OCI-LY1 (cell line): Measurements from ENCODE around the gene RASAL3.

Experiments
- H2AFZ ChIP-seq: fragments of 200-600 bp; sonication (generic), shearing (Covaris generic); 2 replicates; pipeline ENCODE4 v1.6.0; 2014; ENCODE audit warnings: antibody characterized with exemption, mild to moderate bottlenecking, low read length
- H3F3A ChIP-seq: fragments of 200-600 bp; sonication (generic), shearing (Covaris generic); 2 replicates; pipeline ENCODE4 v1.6.0; 2014; ENCODE audit warnings: mild to moderate bottlenecking, antibody characterized with exemption, low read length, moderate library complexity; ENCODE audit not compliant: insufficient read depth
- H3K27ac ChIP-seq: fragments of 200-600 bp; sonication (generic); 2 replicates; pipeline ENCODE4 v1.5.1; 2014; ENCODE audit warnings: low read length, mixed run types, mild to moderate bottlenecking, low read depth; ENCODE audit not compliant: poor library complexity, severe bottlenecking
- H3K27me3 ChIP-seq: fragments of 200-600 bp; sonication (generic); 2 replicates; pipeline ENCODE4 v1.6.0; 2014; ENCODE audit warnings: antibody characterized with exemption, mild to moderate bottlenecking, low read length, moderate library complexity; ENCODE audit not compliant: insufficient read depth
- H3K36me3 ChIP-seq: fragments of 200-600 bp; sonication (generic); 2 replicates; pipeline ENCODE4 v1.6.1; 2014; ENCODE audit warnings: mild to moderate bottlenecking, antibody characterized with exemption, low read length, moderate library complexity, mixed read lengths; ENCODE audit not compliant: insufficient read depth
- H3K4me1 ChIP-seq: fragments of 200-600 bp; sonication (generic); 2 replicates; pipeline ENCODE4 v1.5.1; 2014; ENCODE audit warnings: mild to moderate bottlenecking, low read length, moderate library complexity; ENCODE audit not compliant: insufficient read depth, severe bottlenecking
- H3K4me2 ChIP-seq: fragments of 200-600 bp; sonication (generic), shearing (Covaris generic); 2 replicates; pipeline ENCODE4 v1.6.1; 2014; ENCODE audit warnings: low read length
- H3K4me3 ChIP-seq: fragments of 200-600 bp; sonication (generic); 2 replicates; pipeline ENCODE4 v1.5.1; 2014; ENCODE audit warnings: low read length, low read depth, mild to moderate bottlenecking, mixed read lengths; ENCODE audit not compliant: poor library complexity, severe bottlenecking
- H3K79me2 ChIP-seq: fragments of 200-600 bp; shearing (Covaris generic); 2 replicates; pipeline ENCODE4 v1.6.1; 2016; ENCODE audit warnings: mixed run types, low read length, mixed read lengths; ENCODE audit not compliant: insufficient read depth
- H3K9ac ChIP-seq: fragments of 200-600 bp; sonication (generic), shearing (Covaris generic); 2 replicates; pipeline ENCODE4 v1.6.1; 2014; ENCODE audit warnings: mild to moderate bottlenecking, low read length, mixed read lengths
- H3K9me2 ChIP-seq: fragments of 200-600 bp; sonication (generic), shearing (Covaris generic); 2 replicates; pipeline ENCODE4 v1.6.1; 2014; ENCODE audit warnings: low read depth, mild to moderate bottlenecking, low read length, mixed read lengths
- H3K9me3 ChIP-seq: fragments of 200-600 bp; shearing (Covaris generic); 2 replicates; pipeline ENCODE4 v1.6.1; 2014; ENCODE audit warnings: low read length, mixed read lengths
- H4K20me1 ChIP-seq: fragments of 200-600 bp; sonication (generic), shearing (Covaris generic); 2 replicates; pipeline ENCODE4 v1.6.0; 2016; ENCODE audit warnings: mild to moderate bottlenecking, low read length; ENCODE audit not compliant: insufficient read depth
- EZH2 ChIP-seq: fragments of 200-600 bp; sonication (generic), shearing (Covaris generic); IDR thresholded peaks from 2 replicates; pipeline ENCODE4 v1.8.0; 2017; ENCODE audit warnings: borderline replicate concordance, mixed run types, mild to moderate bottlenecking, antibody characterized with exemption, low read length, moderate library complexity, mixed read lengths
- TF ChIP-seq, protein P1 (sequence below): fragments of 200-600 bp; sonication (generic), shearing (Covaris generic); IDR thresholded peaks from 2 replicates; pipeline ENCODE4 v1.5.1; 2017; ENCODE audit warnings: mild to moderate bottlenecking, antibody characterized with exemption, low read length, moderate library complexity, mixed read lengths

Gene RASAL3

DNA sequence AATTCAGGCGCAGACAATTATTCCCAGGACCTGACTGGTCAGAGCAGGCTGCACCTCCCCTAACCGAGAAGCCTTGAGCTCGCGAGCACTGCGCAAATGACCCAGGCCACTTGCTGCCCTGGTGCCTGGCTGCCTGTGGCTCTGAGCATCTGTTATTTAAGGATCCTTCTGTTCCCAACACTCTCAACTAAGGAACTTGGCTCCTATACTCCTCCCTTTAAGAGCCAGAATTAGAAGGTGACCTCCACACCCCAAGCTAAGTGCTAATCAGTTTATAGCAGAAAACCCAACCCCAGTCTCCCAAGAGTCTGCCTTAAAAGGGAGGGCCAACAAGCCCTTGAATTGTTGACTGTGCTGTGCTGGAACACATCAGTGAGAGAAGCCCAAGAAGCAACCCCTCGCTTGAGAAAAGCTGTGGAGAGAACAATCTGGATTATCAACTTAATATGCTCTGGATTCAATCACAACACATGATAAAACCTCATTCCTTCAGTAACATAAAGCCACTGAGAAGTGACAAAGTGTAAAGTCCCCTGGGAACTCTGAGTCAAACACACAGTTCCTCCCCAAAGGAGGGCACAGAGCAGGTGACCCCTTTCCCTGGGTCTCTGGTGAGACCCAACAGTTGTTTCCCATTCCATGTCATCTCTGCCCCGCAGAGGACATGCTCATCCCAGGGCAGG lies 60.1 kb downstream of the RASAL3 start:
- H3K9ac ChIP-seq, result no peak overlapping the region
- peaks cover 52% of the 10 kb centered on the region for H3K79me2 ChIP-seq
- no peak for TF ChIP-seq EZH2
- TF ChIP-seq, protein P1, sequence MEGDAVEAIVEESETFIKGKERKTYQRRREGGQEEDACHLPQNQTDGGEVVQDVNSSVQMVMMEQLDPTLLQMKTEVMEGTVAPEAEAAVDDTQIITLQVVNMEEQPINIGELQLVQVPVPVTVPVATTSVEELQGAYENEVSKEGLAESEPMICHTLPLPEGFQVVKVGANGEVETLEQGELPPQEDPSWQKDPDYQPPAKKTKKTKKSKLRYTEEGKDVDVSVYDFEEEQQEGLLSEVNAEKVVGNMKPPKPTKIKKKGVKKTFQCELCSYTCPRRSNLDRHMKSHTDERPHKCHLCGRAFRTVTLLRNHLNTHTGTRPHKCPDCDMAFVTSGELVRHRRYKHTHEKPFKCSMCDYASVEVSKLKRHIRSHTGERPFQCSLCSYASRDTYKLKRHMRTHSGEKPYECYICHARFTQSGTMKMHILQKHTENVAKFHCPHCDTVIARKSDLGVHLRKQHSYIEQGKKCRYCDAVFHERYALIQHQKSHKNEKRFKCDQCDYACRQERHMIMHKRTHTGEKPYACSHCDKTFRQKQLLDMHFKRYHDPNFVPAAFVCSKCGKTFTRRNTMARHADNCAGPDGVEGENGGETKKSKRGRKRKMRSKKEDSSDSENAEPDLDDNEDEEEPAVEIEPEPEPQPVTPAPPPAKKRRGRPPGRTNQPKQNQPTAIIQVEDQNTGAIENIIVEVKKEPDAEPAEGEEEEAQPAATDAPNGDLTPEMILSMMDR, result no peak
- H3K4me3 ChIP-seq, result no peak overlapping the region
- H2AFZ ChIP-seq, result no peak overlapping the region
- H3K36me3 ChIP-seq, result peaks cover 85% of the 10 kb centered on the region
- no peaks in the 10 kb centered on the region for H4K20me1 ChIP-seq
- no peaks in the 10 kb centered on the region for H3K9me2 ChIP-seq
- H3F3A ChIP-seq, result no peaks in the 10 kb centered on the region
- H3K27me3 ChIP-seq, result no peaks in the 10 kb centered on the region
- H3K4me2 ChIP-seq, result no peak overlapping the region
- peaks cover 6% of the 10 kb centered on the region for H3K4me1 ChIP-seq
- no peaks in the 10 kb centered on the region for H3K9me3 ChIP-seq
- no peak overlapping the region for H3K27ac ChIP-seq

DNA sequence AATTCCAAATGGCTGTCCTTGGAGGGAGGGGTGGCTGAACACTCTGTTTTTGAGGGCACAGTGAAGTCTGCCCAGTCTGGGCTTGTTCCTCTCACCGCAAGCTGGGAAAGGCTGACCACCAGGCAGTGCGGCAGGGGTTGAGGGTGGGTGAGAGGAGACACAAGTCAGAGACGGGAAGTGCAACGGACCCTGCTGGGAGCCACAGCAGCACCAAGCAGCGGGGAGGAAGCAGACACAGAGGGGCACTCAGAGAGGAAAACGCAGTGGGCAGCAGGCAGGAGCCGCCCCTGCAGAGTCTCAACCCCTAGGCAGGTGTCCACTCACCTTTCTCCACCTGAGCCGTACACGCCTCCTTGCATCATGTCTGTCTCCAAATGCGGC lies 61.2 kb downstream of the RASAL3 start:
- Histone ChIP-seq H2AFZ (no peak overlapping the region), H3K9me2 (no peaks in the 10 kb centered on the region), H3K27ac (no peak overlapping the region), H3K27me3 (no peaks in the 10 kb centered on the region), H3K4me1 (peaks cover 6% of the 10 kb centered on the region), H4K20me1 (no peaks in the 10 kb centered on the region), H3K36me3 (peaks cover 89% of the 10 kb centered on the region), H3F3A (no peaks in the 10 kb centered on the region), H3K79me2 (peaks cover 43% of the 10 kb centered on the region), H3K9me3 (no peaks in the 10 kb centered on the region), H3K4me3 (no peak overlapping the region), H3K4me2 (no peak overlapping the region), H3K9ac (no peak overlapping the region)
- TF ChIP-seq, protein P1, result no peak
- no peak for TF ChIP-seq EZH2

DNA sequence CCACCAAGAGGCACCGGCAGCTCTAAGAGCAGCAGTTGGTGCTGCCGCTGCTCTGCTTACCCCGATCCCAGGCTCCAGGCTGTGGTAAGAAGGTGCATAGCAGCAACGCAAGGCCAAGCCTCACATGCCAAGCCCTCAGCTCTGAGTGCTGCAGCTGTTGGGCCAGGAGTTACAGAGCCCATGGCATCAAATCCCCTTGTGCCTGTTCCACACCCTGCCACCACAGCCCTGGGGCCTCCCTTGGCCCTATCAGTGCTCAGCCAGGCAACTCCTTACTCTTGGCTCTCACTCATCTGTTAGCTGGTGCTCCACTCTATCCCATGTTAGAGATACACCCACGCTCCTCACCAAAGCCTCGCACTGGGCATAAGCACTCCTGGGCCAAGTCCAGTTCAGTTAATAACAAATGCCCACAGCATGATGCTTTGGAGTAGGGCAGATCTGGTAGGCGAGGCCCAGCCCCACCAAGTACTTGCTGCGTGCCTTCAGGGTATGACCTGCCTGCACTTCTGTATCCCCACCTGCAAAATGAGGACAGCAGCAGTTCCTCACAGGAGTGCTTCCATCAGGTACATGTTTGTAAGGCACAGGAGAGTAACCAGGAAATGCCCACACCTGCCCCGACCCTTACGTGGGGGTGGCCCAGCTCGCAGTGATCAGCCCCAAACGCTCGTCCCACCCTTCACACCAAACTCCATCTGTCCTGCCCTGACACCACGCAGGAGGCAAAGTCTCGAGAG lies 61.8 kb downstream of the RASAL3 start:
- H3K79me2 ChIP-seq, result peaks cover 37% of the 10 kb centered on the region
- no peak overlapping the region for H3K4me2 ChIP-seq
- TF ChIP-seq, protein P1, result no peak
- no peak for TF ChIP-seq EZH2
- peaks cover 89% of the 10 kb centered on the region for H3K36me3 ChIP-seq
- no peak overlapping the region for H3K4me3 ChIP-seq
- H4K20me1 ChIP-seq, result no peaks in the 10 kb centered on the region
- no peaks in the 10 kb centered on the region for H3K9me3 ChIP-seq
- no peaks in the 10 kb centered on the region for H3F3A ChIP-seq
- no peaks in the 10 kb centered on the region for H3K27me3 ChIP-seq
- no peak overlapping the region for H3K27ac ChIP-seq
- no peaks in the 10 kb centered on the region for H3K9me2 ChIP-seq
- H3K4me1 ChIP-seq, result peaks cover 6% of the 10 kb centered on the region
- H2AFZ ChIP-seq, result no peak overlapping the region
- H3K9ac ChIP-seq, result no peak overlapping the region
